HG03108 (cell line): ENCODE results near the gene USP17L30.
"Not testable (repeated sequence)": the region's sequence is repeated elsewhere in the genome, so short reads cannot be mapped to it uniquely, and the experiment has no call there.

Experiments
- ATAC-seq: cut with Tn5 transposase; IDR thresholded peaks from one replicate; pipeline ENCODE4 v1.9.1; 2021; ENCODE audit warnings: moderate library complexity; ENCODE audit not compliant: unreplicated experiment

Gene USP17L30, protein sequence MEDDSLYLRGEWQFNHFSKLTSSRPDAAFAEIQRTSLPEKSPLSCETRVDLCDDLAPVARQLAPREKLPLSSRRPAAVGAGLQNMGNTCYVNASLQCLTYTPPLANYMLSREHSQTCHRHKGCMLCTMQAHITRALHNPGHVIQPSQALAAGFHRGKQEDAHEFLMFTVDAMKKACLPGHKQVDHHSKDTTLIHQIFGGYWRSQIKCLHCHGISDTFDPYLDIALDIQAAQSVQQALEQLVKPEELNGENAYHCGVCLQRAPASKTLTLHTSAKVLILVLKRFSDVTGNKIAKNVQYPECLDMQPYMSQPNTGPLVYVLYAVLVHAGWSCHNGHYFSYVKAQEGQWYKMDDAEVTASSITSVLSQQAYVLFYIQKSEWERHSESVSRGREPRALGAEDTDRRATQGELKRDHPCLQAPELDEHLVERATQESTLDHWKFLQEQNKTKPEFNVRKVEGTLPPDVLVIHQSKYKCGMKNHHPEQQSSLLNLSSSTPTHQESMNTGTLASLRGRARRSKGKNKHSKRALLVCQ

DNA sequence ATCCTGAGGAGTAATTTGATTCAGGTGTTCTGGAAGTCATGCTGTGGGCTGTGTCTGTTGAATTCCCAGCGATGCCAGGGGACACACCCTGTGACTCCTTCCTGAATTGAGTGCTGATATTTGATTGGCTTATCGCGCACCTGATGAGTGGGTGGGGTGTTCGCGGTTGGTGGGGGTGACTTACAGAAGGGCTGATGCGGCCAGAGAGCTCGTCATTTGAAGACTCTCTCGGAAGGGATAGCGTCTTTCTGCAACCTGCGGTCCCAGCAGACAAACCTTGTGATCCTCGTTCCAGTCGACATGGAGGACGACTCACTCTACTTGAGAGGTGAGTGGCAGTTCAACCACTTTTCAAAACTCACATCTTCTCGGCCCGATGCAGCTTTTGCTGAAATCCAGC lies at the start of gene USP17L30:
Gene USP17L30 (plus strand): TSS at position 301 of the 400 bp plus-strand sequence. CDS start 0 bp downstream, at position 301.
- ATAC-seq = not testable (repeated sequence)

DNA sequence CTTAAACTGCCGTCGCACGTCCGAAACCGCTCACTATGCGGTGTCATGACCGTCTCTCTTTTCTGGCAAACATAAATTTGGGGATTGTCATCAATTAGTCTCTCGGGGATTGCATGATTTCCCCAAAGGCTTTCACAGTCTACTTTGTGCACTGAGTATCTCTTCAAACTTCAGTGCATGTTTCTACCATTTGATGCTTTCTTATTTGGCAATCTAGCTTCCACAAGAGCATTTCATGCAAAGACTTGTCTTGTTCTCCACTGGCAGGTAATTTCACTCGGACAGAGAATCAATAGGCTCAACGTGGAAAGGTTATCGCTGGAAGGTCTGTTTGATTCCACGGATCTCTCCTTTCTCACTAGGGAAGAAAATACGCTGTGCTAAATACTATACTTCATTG lies 38.7 kb upstream of the USP17L30 start:
- not testable (repeated sequence) for ATAC-seq

DNA sequence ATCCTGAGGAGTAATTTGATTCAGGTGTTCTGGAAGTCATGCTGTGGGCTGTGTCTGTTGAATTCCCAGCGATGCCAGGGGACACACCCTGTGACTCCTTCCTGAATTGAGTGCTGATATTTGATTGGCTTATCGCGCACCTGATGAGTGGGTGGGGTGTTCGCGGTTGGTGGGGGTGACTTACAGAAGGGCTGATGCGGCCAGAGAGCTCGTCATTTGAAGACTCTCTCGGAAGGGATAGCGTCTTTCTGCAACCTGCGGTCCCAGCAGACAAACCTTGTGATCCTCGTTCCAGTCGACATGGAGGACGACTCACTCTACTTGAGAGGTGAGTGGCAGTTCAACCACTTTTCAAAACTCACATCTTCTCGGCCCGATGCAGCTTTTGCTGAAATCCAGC lies 38.1 kb upstream of the USP17L30 start, which contains the start of gene USP17L24:
Gene USP17L24 (plus strand): TSS at position 301 of the 400 bp plus-strand sequence. CDS start 0 bp downstream, at position 301.
- ATAC-seq = not testable (repeated sequence)

DNA sequence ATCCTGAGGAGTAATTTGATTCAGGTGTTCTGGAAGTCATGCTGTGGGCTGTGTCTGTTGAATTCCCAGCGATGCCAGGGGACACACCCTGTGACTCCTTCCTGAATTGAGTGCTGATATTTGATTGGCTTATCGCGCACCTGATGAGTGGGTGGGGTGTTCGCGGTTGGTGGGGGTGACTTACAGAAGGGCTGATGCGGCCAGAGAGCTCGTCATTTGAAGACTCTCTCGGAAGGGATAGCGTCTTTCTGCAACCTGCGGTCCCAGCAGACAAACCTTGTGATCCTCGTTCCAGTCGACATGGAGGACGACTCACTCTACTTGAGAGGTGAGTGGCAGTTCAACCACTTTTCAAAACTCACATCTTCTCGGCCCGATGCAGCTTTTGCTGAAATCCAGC lies 33.3 kb upstream of the USP17L30 start, which contains the start of gene USP17L25:
Gene USP17L25 (plus strand): TSS at position 301 of the 400 bp plus-strand sequence. CDS start 0 bp downstream, at position 301.
- not testable (repeated sequence) for ATAC-seq

DNA sequence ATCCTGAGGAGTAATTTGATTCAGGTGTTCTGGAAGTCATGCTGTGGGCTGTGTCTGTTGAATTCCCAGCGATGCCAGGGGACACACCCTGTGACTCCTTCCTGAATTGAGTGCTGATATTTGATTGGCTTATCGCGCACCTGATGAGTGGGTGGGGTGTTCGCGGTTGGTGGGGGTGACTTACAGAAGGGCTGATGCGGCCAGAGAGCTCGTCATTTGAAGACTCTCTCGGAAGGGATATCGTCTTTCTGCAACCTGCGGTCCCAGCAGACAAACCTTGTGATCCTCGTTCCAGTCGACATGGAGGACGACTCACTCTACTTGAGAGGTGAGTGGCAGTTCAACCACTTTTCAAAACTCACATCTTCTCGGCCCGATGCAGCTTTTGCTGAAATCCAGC lies 28.6 kb upstream of the USP17L30 start, which contains the start of gene USP17L26:
Gene USP17L26 (plus strand): TSS at position 301 of the 400 bp plus-strand sequence. CDS start 0 bp downstream, at position 301.
- not testable (repeated sequence) for ATAC-seq

DNA sequence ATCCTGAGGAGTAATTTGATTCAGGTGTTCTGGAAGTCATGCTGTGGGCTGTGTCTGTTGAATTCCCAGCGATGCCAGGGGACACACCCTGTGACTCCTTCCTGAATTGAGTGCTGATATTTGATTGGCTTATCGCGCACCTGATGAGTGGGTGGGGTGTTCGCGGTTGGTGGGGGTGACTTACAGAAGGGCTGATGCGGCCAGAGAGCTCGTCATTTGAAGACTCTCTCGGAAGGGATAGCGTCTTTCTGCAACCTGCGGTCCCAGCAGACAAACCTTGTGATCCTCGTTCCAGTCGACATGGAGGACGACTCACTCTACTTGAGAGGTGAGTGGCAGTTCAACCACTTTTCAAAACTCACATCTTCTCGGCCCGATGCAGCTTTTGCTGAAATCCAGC lies 23.8 kb upstream of the USP17L30 start, which contains the start of gene USP17L5:
Gene USP17L5 (plus strand): TSS at position 301 of the 400 bp plus-strand sequence. CDS start 0 bp downstream, at position 301.
- ATAC-seq = not testable (repeated sequence)

DNA sequence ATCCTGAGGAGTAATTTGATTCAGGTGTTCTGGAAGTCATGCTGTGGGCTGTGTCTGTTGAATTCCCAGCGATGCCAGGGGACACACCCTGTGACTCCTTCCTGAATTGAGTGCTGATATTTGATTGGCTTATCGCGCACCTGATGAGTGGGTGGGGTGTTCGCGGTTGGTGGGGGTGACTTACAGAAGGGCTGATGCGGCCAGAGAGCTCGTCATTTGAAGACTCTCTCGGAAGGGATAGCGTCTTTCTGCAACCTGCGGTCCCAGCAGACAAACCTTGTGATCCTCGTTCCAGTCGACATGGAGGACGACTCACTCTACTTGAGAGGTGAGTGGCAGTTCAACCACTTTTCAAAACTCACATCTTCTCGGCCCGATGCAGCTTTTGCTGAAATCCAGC lies 19.1 kb upstream of the USP17L30 start, which contains the start of gene USP17L27:
Gene USP17L27 (plus strand): TSS at position 301 of the 400 bp plus-strand sequence. CDS start 0 bp downstream, at position 301.
- ATAC-seq = not testable (repeated sequence)

DNA sequence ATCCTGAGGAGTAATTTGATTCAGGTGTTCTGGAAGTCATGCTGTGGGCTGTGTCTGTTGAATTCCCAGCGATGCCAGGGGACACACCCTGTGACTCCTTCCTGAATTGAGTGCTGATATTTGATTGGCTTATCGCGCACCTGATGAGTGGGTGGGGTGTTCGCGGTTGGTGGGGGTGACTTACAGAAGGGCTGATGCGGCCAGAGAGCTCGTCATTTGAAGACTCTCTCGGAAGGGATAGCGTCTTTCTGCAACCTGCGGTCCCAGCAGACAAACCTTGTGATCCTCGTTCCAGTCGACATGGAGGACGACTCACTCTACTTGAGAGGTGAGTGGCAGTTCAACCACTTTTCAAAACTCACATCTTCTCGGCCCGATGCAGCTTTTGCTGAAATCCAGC lies 14.3 kb upstream of the USP17L30 start, which contains the start of gene USP17L28:
Gene USP17L28 (plus strand): TSS at position 301 of the 400 bp plus-strand sequence. CDS start 0 bp downstream, at position 301.
- not testable (repeated sequence) for ATAC-seq

DNA sequence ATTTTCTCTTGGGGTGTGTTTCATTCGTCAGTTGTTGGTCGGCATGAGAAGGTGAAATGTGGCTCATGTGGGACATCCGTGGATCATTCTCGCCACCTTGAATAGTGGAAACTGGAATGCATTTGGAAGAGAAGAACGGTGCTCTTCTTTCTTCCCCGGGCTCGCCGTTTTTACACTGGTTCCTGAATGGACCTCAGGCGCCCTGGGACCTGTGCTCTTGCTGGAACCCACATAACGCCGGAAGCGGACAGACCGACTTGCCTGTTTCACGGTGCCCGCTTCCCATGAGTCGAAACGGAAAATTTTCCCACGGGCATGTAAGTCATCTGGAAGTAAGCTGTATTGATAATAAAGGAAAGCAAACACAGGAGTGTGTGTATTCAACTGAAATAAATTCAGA lies 12.1 kb upstream of the USP17L30 start:
- ATAC-seq = not testable (repeated sequence)

DNA sequence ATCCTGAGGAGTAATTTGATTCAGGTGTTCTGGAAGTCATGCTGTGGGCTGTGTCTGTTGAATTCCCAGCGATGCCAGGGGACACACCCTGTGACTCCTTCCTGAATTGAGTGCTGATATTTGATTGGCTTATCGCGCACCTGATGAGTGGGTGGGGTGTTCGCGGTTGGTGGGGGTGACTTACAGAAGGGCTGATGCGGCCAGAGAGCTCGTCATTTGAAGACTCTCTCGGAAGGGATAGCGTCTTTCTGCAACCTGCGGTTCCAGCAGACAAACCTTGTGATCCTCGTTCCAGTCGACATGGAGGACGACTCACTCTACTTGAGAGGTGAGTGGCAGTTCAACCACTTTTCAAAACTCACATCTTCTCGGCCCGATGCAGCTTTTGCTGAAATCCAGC lies 9.6 kb upstream of the USP17L30 start, which contains the start of gene USP17L29:
Gene USP17L29 (plus strand): TSS at position 301 of the 400 bp plus-strand sequence. CDS start 0 bp downstream, at position 301.
- not testable (repeated sequence) for ATAC-seq

DNA sequence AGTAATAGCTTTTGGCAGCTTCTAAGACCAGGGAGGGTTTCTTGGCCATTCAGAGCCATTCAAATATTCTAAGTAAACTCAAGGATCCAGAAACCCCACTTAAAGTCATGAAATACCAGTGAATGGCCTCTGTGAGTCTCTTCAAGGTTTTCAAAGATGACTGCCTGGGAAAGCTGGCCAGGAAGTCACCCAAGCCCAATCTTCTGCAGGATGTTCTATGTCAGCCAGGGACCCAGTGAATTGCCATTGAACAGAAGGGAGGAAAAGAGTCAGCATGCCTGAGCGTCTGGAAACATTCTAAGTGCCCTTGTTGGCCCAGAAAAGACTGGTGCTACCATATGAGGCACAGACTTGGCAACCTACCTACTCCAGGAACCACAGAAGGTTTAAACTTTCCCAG lies 17.0 kb downstream of the USP17L30 start:
- ATAC-seq = not testable (repeated sequence)

DNA sequence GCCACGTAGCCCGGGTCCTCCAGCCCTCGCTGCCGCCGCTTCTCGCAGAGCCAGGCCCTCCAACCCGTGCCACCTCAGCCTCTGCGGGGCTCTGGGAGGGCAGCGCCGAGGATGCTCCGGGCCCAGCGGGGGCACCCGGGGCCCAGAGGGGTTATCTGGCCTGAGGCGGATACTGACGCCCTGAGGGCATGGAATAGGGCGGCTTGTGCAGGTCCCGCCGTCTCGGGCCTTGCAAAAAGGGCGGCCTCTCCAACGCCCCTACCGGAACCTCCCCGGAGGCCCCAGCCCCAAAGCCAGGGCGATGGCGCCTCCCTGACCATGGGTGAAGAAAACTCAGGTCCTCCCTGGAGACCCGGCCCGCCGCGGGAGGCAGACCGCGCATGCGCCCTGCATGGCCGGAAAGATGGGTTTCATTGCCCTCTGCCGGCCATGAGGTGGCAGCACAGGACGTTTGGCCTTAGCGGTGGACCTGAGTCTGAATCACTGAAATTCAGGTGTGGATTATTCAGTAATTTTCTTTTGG lies 18.1 kb downstream of the USP17L30 start:
- ATAC-seq = not testable (repeated sequence)

DNA sequence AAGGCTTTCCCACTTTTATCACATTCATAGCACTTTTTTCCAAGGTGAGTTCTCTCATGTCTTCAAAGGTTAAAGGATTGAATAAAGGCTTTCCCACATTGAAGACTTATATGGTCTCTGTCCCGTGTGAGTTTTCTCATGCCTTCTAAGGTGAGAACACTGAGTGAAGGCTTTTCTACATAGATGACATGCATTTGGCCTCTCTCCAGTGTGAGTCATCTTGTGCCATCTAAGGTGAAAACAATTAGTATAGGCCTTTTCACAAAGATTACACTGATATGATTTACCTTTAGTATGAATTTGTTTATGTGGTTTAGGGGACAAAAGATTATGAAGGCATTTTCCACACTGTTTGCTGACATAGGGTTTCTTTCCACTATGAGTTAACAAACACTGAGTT lies 21.2 kb downstream of the USP17L30 start:
- no peak for ATAC-seq

DNA sequence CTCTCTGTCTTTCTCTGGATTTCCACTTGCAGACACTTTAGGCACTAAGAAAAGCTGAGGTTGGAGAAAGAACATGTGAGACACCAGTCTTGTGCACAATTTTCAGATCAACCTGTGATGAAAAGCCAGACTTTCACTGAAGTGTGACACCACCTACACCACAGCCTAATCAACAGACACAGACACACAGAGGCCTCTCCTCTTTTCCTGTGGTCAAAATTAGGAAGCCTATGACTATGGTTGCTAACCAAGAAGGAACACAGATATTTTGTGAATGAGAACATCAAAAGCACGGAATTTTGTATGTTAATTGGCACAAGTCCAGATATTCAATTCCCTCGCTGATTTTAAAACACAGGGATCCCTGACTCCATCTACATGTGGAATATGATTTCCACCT lies 26.1 kb downstream of the USP17L30 start:
- not testable (repeated sequence) for ATAC-seq

DNA sequence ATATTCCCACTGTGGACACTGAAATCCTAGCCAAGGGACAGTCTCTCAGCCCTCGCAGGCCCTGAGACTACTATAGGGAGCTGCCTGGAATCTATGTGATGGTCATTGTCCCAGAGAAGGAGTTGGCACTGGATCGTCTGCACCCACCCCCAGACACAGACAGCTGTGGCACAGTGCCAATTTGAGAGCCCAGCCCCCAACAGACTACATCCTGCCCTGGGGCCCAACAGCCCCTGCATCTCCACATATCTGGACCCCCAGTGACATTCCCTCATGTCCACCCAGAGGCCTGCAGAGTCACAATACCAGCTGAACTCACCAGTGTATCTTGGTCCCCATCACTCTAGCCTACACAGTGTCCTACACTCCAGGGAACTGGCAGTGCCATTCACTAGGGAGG lies 42.8 kb downstream of the USP17L30 start:
- ATAC-seq = not testable (repeated sequence)

DNA sequence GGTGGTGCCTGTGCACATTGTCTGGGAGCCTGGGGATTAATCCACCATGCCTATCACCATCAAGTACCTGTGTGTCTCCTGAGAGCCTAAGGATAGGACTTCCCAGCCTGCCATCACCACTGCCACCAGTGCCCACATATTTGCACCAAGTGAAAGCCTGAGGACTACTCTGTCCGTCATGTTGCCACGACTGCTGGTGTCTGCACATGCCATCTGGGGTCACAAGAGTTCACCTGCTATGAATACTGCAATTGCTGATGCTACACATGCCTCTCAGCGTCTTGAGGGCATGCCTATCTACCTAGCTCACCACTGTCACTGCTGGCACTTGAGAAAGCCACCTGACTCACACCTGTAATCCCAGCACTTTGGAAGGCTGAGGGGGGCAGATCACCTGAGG lies 43.6 kb downstream of the USP17L30 start:
- not testable (repeated sequence) for ATAC-seq

DNA sequence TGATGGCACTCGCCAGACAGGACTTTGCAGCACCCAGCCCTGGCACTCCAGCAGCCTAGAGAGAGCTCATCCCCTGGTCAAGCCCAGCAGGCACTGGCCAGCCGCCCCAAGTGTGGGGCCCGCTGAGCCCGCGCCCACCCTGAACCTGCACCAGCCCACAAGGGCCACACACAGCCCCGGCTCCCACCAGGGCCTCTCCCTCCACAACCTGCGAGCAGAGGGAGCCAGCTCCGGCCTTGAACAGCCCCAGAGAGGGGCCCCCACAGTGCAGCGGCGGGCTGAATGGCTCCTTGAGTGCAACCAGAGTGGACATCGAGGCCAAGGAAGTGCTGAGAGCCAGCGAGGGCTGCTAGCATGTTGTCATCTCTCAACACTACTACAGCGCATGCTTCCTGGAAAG lies 46.9 kb downstream of the USP17L30 start:
- no peak for ATAC-seq
